NB4 (cell line): ENCODE data around the gene MYADM.

ENCODE experiments used
- CTCF ChIP-seq: IDR thresholded peaks from one replicate; pipeline ENCODE4 v1.5.1; 2012; ENCODE audit warnings: low read depth, low read length
- POLR2A ChIP-seq: IDR thresholded peaks from 2 replicates; pipeline ENCODE4 v1.6.1; 2011; ENCODE audit warnings: mild to moderate bottlenecking; ENCODE audit not compliant: insufficient read length; ENCODE audit errors: extremely low read depth

GRCh38 chr19:53819861-53820260, 47.8 kb upstream of the MYADM start:
- no peak for TF ChIP-seq CTCF
- no peak for TF ChIP-seq POLR2A
